ENCODE results near the gene GNAQ. TPM values are rescaled to one million over a fixed set of nuclear protein-coding genes. Genes with fewer than 3 reads are reported as not detected.

The GNAQ gene
- total RNA-seq, 2 experiments from 2014 or later, result 17.8 to 18.1 TPM

DNA sequence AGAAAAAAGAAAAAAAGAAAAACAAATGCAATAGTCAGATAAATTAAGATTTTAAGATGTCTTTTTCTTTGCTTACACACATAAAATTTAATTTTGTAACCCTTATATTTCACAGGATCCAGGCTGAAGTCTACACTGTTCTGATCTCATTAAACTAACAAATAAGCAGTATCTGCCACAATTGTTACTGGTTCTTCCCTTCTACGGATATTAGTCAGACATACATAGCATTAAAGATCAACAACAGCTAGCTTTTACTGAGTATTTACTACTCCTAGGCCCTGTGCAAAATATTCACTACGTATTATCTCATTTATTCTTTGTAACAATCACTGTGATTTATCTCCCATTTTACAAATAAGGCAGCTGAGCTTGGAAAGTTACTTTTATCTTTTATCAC is 34.9 kb downstream of the GNAQ start:
- no peak overlapping the region for H3K27ac Mint-ChIP-seq
- intact Hi-C loops (cut with micrococcal nuclease), result no loop called here
- no peaks in the 10 kb centered on the region for H3K27me3 Mint-ChIP-seq
- no peak for ATAC-seq
- DNase-seq, result no peak
- peaks cover 7% of the 10 kb centered on the region for H3K36me3 Mint-ChIP-seq (ENCODE audit: low read depth)
- ChIA-PET POLR2A (interaction anchor here (0.6 kb wide), 1 partner anchor 171 kb away, joined by 3 read pairs; no protein-coding TSS in a partner anchor), CTCF (interaction anchor here (1.2 kb wide), 1 partner anchor 123 kb away, joined by 3 read pairs; no protein-coding TSS in a partner anchor)
- TF ChIP-seq, protein P1, sequence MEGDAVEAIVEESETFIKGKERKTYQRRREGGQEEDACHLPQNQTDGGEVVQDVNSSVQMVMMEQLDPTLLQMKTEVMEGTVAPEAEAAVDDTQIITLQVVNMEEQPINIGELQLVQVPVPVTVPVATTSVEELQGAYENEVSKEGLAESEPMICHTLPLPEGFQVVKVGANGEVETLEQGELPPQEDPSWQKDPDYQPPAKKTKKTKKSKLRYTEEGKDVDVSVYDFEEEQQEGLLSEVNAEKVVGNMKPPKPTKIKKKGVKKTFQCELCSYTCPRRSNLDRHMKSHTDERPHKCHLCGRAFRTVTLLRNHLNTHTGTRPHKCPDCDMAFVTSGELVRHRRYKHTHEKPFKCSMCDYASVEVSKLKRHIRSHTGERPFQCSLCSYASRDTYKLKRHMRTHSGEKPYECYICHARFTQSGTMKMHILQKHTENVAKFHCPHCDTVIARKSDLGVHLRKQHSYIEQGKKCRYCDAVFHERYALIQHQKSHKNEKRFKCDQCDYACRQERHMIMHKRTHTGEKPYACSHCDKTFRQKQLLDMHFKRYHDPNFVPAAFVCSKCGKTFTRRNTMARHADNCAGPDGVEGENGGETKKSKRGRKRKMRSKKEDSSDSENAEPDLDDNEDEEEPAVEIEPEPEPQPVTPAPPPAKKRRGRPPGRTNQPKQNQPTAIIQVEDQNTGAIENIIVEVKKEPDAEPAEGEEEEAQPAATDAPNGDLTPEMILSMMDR (IDR thresholded peaks at IDR 0.05), result no peak
- H3K9me3 Mint-ChIP-seq, result no peaks in the 10 kb centered on the region
- peaks cover 34% of the 10 kb centered on the region for H3K4me1 Mint-ChIP-seq (ENCODE audit: low read depth)
- no peak overlapping the region for H3K4me3 Mint-ChIP-seq

DNA sequence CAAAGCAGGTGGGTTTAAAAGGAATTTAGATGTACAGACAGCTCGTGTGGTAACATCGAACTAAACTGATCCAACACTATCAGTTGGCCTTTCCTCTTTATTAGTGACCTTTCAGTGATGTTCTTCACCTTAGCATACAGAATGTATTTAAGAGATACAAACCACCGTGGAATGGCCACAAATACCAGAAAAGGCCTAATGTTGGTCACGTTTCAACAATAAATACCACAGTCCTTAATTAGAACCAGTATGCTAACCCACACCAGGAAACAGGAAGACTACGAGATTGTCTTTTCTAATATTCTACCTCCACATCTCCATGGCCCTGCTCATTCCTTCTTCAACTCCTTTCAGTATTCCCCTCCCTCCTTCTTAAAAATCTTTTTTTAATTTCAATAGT is 40.4 kb downstream of the GNAQ start:
- ChIA-PET POLR2A (no interaction called here), CTCF (no interaction called here)
- H3K36me3 Mint-ChIP-seq (ENCODE audit: low read depth), result peaks cover 4% of the 10 kb centered on the region
- H3K4me3 Mint-ChIP-seq, result no peak overlapping the region
- peaks cover 29% of the 10 kb centered on the region for H3K4me1 Mint-ChIP-seq (ENCODE audit: low read depth)
- no peaks in the 10 kb centered on the region for H3K9me3 Mint-ChIP-seq
- ATAC-seq (no peak), DNase-seq (no peak)
- H3K27ac Mint-ChIP-seq, result no peak overlapping the region
- H3K27me3 Mint-ChIP-seq, result no peaks in the 10 kb centered on the region
- TF ChIP-seq, protein P1 (IDR thresholded peaks at IDR 0.05), result no peak
- intact Hi-C loops (cut with micrococcal nuclease), result no loop called here

GRCh38 chr9:77989909-77990308 is 41.7 kb downstream of the GNAQ start:
- no peak overlapping the region for H3K27ac Mint-ChIP-seq
- intact Hi-C loops (cut with micrococcal nuclease), result no loop called here

GRCh38 chr9:77989458-77989857 is 42.2 kb downstream of the GNAQ start:
- Mint-ChIP-seq H3K27ac (no peak overlapping the region), H3K9me3 (no peaks in the 10 kb centered on the region), H3K4me1 (ENCODE audit: low read depth) (peaks cover 31% of the 10 kb centered on the region), H3K36me3 (ENCODE audit: low read depth) (peaks cover 4% of the 10 kb centered on the region), H3K4me3 (no peak overlapping the region), H3K27me3 (no peaks in the 10 kb centered on the region)
- no peak for DNase-seq
- ChIA-PET POLR2A (interaction anchor here (2.4 kb wide), 1 partner anchor 10 kb away, joined by 6 read pairs; no protein-coding TSS in a partner anchor), CTCF (interaction anchor here (1.0 to 2.1 kb wide), 2 partner anchors 14 to 46 kb away, joined by 3 to 8 read pairs; no protein-coding TSS in a partner anchor)
- no peak for ATAC-seq
- intact Hi-C loops (cut with micrococcal nuclease), result no loop called here
- TF ChIP-seq, protein P1 (IDR thresholded peaks at IDR 0.05), result no peak

More at GRCh38 chr9:77989909-77990308, 41.7 kb downstream of the GNAQ start:
- TF ChIP-seq, protein P1 (IDR thresholded peaks at IDR 0.05), result no peak
- Mint-ChIP-seq H3K9me3 (no peaks in the 10 kb centered on the region), H3K27me3 (no peaks in the 10 kb centered on the region), H3K4me1 (ENCODE audit: low read depth) (peaks cover 32% of the 10 kb centered on the region), H3K4me3 (no peak overlapping the region), H3K36me3 (ENCODE audit: low read depth) (peaks cover 4% of the 10 kb centered on the region)
- DNase-seq, result no peak
- ChIA-PET CTCF (interaction anchor here (1.0 kb wide), 1 partner anchor 13 kb away, joined by 3 read pairs; no protein-coding TSS in a partner anchor), POLR2A (interaction anchor here (0.5 kb wide), 1 partner anchor 109 kb away, joined by 3 read pairs; no protein-coding TSS in a partner anchor)
- ATAC-seq, result no peak

- no peak for DNase-seq
- Mint-ChIP-seq H3K9me3 (no peaks in the 10 kb centered on the region), H3K27me3 (no peaks in the 10 kb centered on the region), H3K36me3 (ENCODE audit: low read depth) (peaks cover 4% of the 10 kb centered on the region), H3K4me3 (no peak overlapping the region), H3K27ac (no peak overlapping the region), H3K4me1 (ENCODE audit: low read depth) (peaks cover 29% of the 10 kb centered on the region)
- CTCF ChIA-PET, result interaction anchor here (2.1 kb wide), 1 partner anchor 47 kb away, joined by 8 read pairs; no protein-coding TSS in a partner anchor
- no peak for ATAC-seq
- intact Hi-C loops (cut with micrococcal nuclease), result no loop called here
- TF ChIP-seq, protein P1 (IDR thresholded peaks at IDR 0.05), result no peak
- POLR2A ChIA-PET, result interaction anchor here (2.4 kb wide), 1 partner anchor 9 kb away, joined by 6 read pairs; no protein-coding TSS in a partner anchor
Observed at GRCh38 chr9:77988630-77989029, 43.0 kb downstream of the GNAQ start.

All from activated CD8-positive, alpha-beta T cell treated with anti-CD3 and anti-CD28 coated beads for 36 hours (primary cell).